Fibroblast of lung (primary cell): ENCODE data around the gene CLCN4. TPM values are rescaled to one million over a fixed set of nuclear protein-coding genes. Genes with fewer than 3 reads are reported as not detected.

Experiments used
- DNase-seq, 2 donors: peaks; one replicate each; pipeline versions ENCODE4 v3.0.0 to v3.0.0-alpha.2; 2010; ENCODE audit warnings: low read depth in 2 of 2
- H2AFZ ChIP-seq: 2 replicates; pipeline ENCODE4 v1.5.1; 2012; ENCODE audit warnings: low read length, control low read depth, inconsistent platforms
- H3K27ac ChIP-seq: 2 replicates; pipeline ENCODE4 v1.5.1; 2011; ENCODE audit warnings: low read length, control low read depth; ENCODE audit not compliant: insufficient read depth
- H3K27me3 ChIP-seq: 2 replicates; pipeline ENCODE4 v1.5.1; 2011; ENCODE audit warnings: mild to moderate bottlenecking, low read length; ENCODE audit not compliant: control insufficient read depth, insufficient read depth
- H3K36me3 ChIP-seq: 2 replicates; pipeline ENCODE4 v1.5.1; 2011; ENCODE audit warnings: low read length; ENCODE audit not compliant: control insufficient read depth, insufficient read depth
- H3K4me1 ChIP-seq: 2 replicates; pipeline ENCODE4 v1.5.1; 2011; ENCODE audit warnings: low read length; ENCODE audit not compliant: control insufficient read depth, insufficient read depth; ENCODE audit errors: extremely low read depth
- H3K4me2 ChIP-seq: 2 replicates; pipeline ENCODE4 v1.5.1; 2011; ENCODE audit warnings: low read length, control low read depth; ENCODE audit not compliant: insufficient read depth; ENCODE audit errors: extremely low read depth
- H3K4me3 ChIP-seq, 4 experiments: fragments of 200-600 bp in 1 of 4; sonication (generic) in 1 of 4; replicated peaks in 1 of 4; 2 replicates each; pipeline ENCODE4 v1.5.1; 2011 to 2016; ENCODE audit warnings: low read length in 4 of 4, low read depth in 3 of 4, mild to moderate bottlenecking in 3 of 4, control low read depth in 2 of 4, inconsistent platforms in 1 of 4, mixed read lengths in 1 of 4; ENCODE audit not compliant: insufficient read depth in 1 of 4; ENCODE audit errors: control extremely low read depth in 1 of 4
- H3K79me2 ChIP-seq: 2 replicates; pipeline ENCODE4 v1.5.1; 2012; ENCODE audit warnings: mild to moderate bottlenecking, low read length, inconsistent platforms; ENCODE audit not compliant: control insufficient read depth, insufficient read depth
- H3K9ac ChIP-seq: 2 replicates; pipeline ENCODE4 v1.5.1; 2011; ENCODE audit warnings: mild to moderate bottlenecking, low read length, control low read depth; ENCODE audit not compliant: insufficient read depth
- H3K9me3 ChIP-seq: 2 replicates; pipeline ENCODE4 v1.5.1; 2012; ENCODE audit warnings: low read depth, low read length; ENCODE audit not compliant: control insufficient read depth, insufficient read depth
- H4K20me1 ChIP-seq: 2 replicates; pipeline ENCODE4 v1.5.1; 2011; ENCODE audit warnings: low read length; ENCODE audit not compliant: control insufficient read depth, insufficient read depth; ENCODE audit errors: extremely low read depth
- CTCF ChIP-seq, 2 donors: IDR thresholded peaks in 1 of 2; conservative IDR thresholded peaks in 1 of 2; 1 replicate in 1 of 2; 2 replicates in 1 of 2; pipeline ENCODE4 v1.5.1; 2011 to 2012; ENCODE audit warnings: low read length in 2 of 2, control low read depth in 1 of 2, inconsistent platforms in 1 of 2, low read depth in 1 of 2, mild to moderate bottlenecking in 1 of 2
- EZH2 ChIP-seq: IDR thresholded peaks from 2 replicates; pipeline ENCODE4 v1.5.1; 2012; ENCODE audit warnings: low read length, control low read depth, mild to moderate bottlenecking; ENCODE audit errors: missing control alignments
- polyA plus RNA-seq, 2 donors: library from polyadenylated mRNA; depleted of rRNA in 1 of 2; stranded (reverse) in 1 of 2; unstranded in 1 of 2; fragments of >200 nt; gene quantifications; 2 replicates each; pipeline ENCODE4 v1.2.1, GENCODE V29; 2011 to 2012; ENCODE audit warnings: missing spikeins in 1 of 2
- total RNA-seq: library from RNA; depleted of rRNA; stranded (reverse); fragments of >200 nt; gene quantifications from 2 replicates; pipeline ENCODE4 v1.2.1, GENCODE V29; 2014

Gene CLCN4
- total and polyA plus RNA-seq, 2 donors (not counting 1 experiment from before 2014, with no cell fraction given): 0.70 to 4.0 TPM

GRCh38 chrX:10198254-10198653 is 41.5 kb downstream of the CLCN4 start:
- Histone ChIP-seq H3K9ac (no peak overlapping the region), H2AFZ (no peak overlapping the region), H3K27me3 (no peaks in the 10 kb centered on the region), H3K4me2 (no peak overlapping the region), H3K9me3 (no peaks in the 10 kb centered on the region), H3K79me2 (no peaks in the 10 kb centered on the region), H4K20me1 (no peaks in the 10 kb centered on the region), H3K4me3 (no peak overlapping the region), H3K27ac (no peak overlapping the region), H3K36me3 (no peaks in the 10 kb centered on the region), H3K4me1 (no peaks in the 10 kb centered on the region)
- TF ChIP-seq EZH2 (no peak), CTCF (conservative IDR thresholded peaks at IDR 0.05 in 1 of 2, IDR thresholded peaks at IDR 0.05 in 1 of 2; ENCODE audit: low read depth in 1 of 2, low read length in 2 of 2) (no peak)
- peak; percentile 30 to 79 for DNase-seq

- no peaks in the 10 kb centered on the region for H3K4me1 ChIP-seq
- no peak overlapping the region for H3K4me2 ChIP-seq
- DNase-seq: peak; percentile 41 to 60
- no peaks in the 10 kb centered on the region for H3K36me3 ChIP-seq
- no peaks in the 10 kb centered on the region for H4K20me1 ChIP-seq
- TF ChIP-seq EZH2 (no peak), CTCF (conservative IDR thresholded peaks at IDR 0.05 in 1 of 2, IDR thresholded peaks at IDR 0.05 in 1 of 2; ENCODE audit: low read depth in 1 of 2, low read length in 2 of 2) (no peak)
- no peak overlapping the region for H3K27ac ChIP-seq
- no peak overlapping the region for H3K9ac ChIP-seq
- H3K9me3 ChIP-seq: no peaks in the 10 kb centered on the region
- no peak overlapping the region for H3K4me3 ChIP-seq
- no peaks in the 10 kb centered on the region for H3K27me3 ChIP-seq
- H3K79me2 ChIP-seq: no peaks in the 10 kb centered on the region
- no peak overlapping the region for H2AFZ ChIP-seq
These were observed 42.4 kb downstream of the CLCN4 start for GRCh38 chrX:10199212-10199611.

- Histone ChIP-seq H3K9me3 (no peaks in the 10 kb centered on the region), H3K36me3 (no peaks in the 10 kb centered on the region), H3K4me3 (no peak overlapping the region), H3K27ac (no peak overlapping the region), H2AFZ (no peak overlapping the region), H3K9ac (no peak overlapping the region), H3K4me2 (no peak overlapping the region), H3K4me1 (no peaks in the 10 kb centered on the region), H3K79me2 (no peaks in the 10 kb centered on the region), H3K27me3 (no peaks in the 10 kb centered on the region), H4K20me1 (no peaks in the 10 kb centered on the region)
- no peak for DNase-seq
- TF ChIP-seq CTCF (conservative IDR thresholded peaks at IDR 0.05 in 1 of 2, IDR thresholded peaks at IDR 0.05 in 1 of 2; ENCODE audit: low read depth in 1 of 2, low read length in 2 of 2) (no peak), EZH2 (no peak)
These were observed 46.8 kb downstream of the CLCN4 start for GRCh38 chrX:10203617-10204016.
